Smooth muscle cell (in vitro differentiated cells): ENCODE results near the gene DGCR6L. TPM values are rescaled to one million over a fixed set of nuclear protein-coding genes. Genes with fewer than 3 reads are reported as not detected.

Experiments
- DNase-seq: peaks from one replicate; lab custom pipeline; 2025; ENCODE audit not compliant: unreplicated experiment; lab: John Stamatoyannopoulos, UW
- H2AFZ ChIP-seq: fragments of 200-600 bp; sonication (generic); 2 replicates; pipeline ENCODE4 v1.6.0; 2016; ENCODE audit warnings: antibody characterized with exemption, low read depth, mild to moderate bottlenecking
- H3F3A ChIP-seq: fragments of 200-600 bp; sonication (generic); 2 replicates; pipeline ENCODE4 v1.6.0; 2017; ENCODE audit warnings: antibody characterized with exemption, low read depth
- H3K27ac ChIP-seq: fragments of 200-600 bp; sonication (generic); 2 replicates; pipeline ENCODE4 v1.5.1; 2016; ENCODE audit warnings: low read depth, mild to moderate bottlenecking
- H3K27me3 ChIP-seq: fragments of 200-600 bp; sonication (generic); 2 replicates; pipeline ENCODE4 v1.6.1; 2016; ENCODE audit warnings: low read depth, mild to moderate bottlenecking
- H3K36me3 ChIP-seq: fragments of 200-600 bp; sonication (generic); 2 replicates; pipeline ENCODE4 v1.5.1; 2016; ENCODE audit warnings: low read depth
- H3K4me1 ChIP-seq: fragments of 200-600 bp; sonication (generic); 2 replicates; pipeline ENCODE4 v1.5.1; 2016; ENCODE audit warnings: low read depth
- H3K4me2 ChIP-seq: fragments of 200-600 bp; sonication (generic); 2 replicates; pipeline ENCODE4 v1.6.0; 2016; ENCODE audit warnings: mild to moderate bottlenecking
- H3K4me3 ChIP-seq: fragments of 200-600 bp; sonication (generic); 2 replicates; pipeline ENCODE4 v1.5.1; 2016; ENCODE audit warnings: mild to moderate bottlenecking
- H3K79me2 ChIP-seq: fragments of 200-600 bp; sonication (generic); 2 replicates; pipeline ENCODE4 v1.6.0; 2016; ENCODE audit warnings: low read depth, mild to moderate bottlenecking
- H3K9ac ChIP-seq: fragments of 200-600 bp; sonication (generic); 2 replicates; pipeline ENCODE4 v1.6.0; 2016; ENCODE audit warnings: low read depth
- H3K9me3 ChIP-seq: fragments of 200-600 bp; sonication (generic); replicated peaks from 2 replicates; pipeline ENCODE4 v1.5.1; 2016; ENCODE audit warnings: low read depth
- H4K20me1 ChIP-seq: fragments of 200-600 bp; sonication (generic); 2 replicates; pipeline ENCODE4 v1.6.0; 2016; ENCODE audit warnings: low read depth
- CTCF ChIP-seq: fragments of 200-600 bp; sonication (generic); IDR thresholded peaks from 2 replicates; pipeline ENCODE4 v1.5.1; 2017; ENCODE audit warnings: borderline replicate concordance, mild to moderate bottlenecking, antibody characterized with exemption; ENCODE audit not compliant: insufficient read depth, poor library complexity, severe bottlenecking
- WGBS: methylation state at CpG from one replicate; pipeline ENCODE4 v1.1.7; 2016; ENCODE audit warnings: low lambda C conversion rate; 5-methylcytosine and 5-hydroxymethylcytosine counted together
- polyA plus RNA-seq: library from polyadenylated mRNA; unstranded; fragments of >200 nt; fragmentation: Nextera tagmentation; extraction: Ambion mirVana; gene quantifications from 2 replicates; pipeline ENCODE4 v1.2.1, GENCODE V29; 2016
- total RNA-seq: library from RNA; depleted of rRNA; stranded (reverse); fragments of >200 nt; gene quantifications from 2 replicates; pipeline ENCODE4 v1.2.3, GENCODE V29; 2014

The DGCR6L gene
- total and polyA plus RNA-seq, 2 experiments from 2014 or later, result 30.3 to 77.6 TPM

GRCh38 chr22:20302438-20303228, 17.2 kb downstream of the DGCR6L start:
- H2AFZ ChIP-seq, result no peak overlapping the region
- no peaks in the 10 kb centered on the region for H3K79me2 ChIP-seq
- H3K4me1 ChIP-seq, result no peaks in the 10 kb centered on the region
- no peak for TF ChIP-seq CTCF
- WGBS, result 79% methylated on average over 13 of the region's 13 CpGs
- no peaks in the 10 kb centered on the region for H3K36me3 ChIP-seq
- no peaks in the 10 kb centered on the region for H4K20me1 ChIP-seq
- no peak overlapping the region for H3K4me3 ChIP-seq
- DNase-seq, result no peak
- no peaks in the 10 kb centered on the region for H3K9me3 ChIP-seq
- no peaks in the 10 kb centered on the region for H3F3A ChIP-seq
- no peak overlapping the region for H3K27ac ChIP-seq
- no peak overlapping the region for H3K4me2 ChIP-seq
- H3K9ac ChIP-seq, result no peak overlapping the region
- peaks cover 20% of the 10 kb centered on the region for H3K27me3 ChIP-seq

GRCh38 chr22:20299746-20300136, 20.1 kb downstream of the DGCR6L start:
- Histone ChIP-seq H3K4me1 (no peaks in the 10 kb centered on the region), H3F3A (no peaks in the 10 kb centered on the region), H3K79me2 (no peaks in the 10 kb centered on the region), H3K9ac (no peak overlapping the region), H3K27me3 (peaks cover 23% of the 10 kb centered on the region), H3K36me3 (no peaks in the 10 kb centered on the region), H3K4me2 (peak overlapping the region; percentile 95), H4K20me1 (no peaks in the 10 kb centered on the region), H3K27ac (no peak overlapping the region), H3K9me3 (no peaks in the 10 kb centered on the region), H3K4me3 (peak overlapping the region; percentile 55), H2AFZ (no peak overlapping the region)
- no peak for TF ChIP-seq CTCF
- DNase-seq, result no peak
- 3% methylated on average over 45 of the region's 52 CpGs for WGBS

- H3K27ac ChIP-seq, result no peak overlapping the region
- peak overlapping the region; percentile 55 for H3K4me3 ChIP-seq
- no peaks in the 10 kb centered on the region for H3K9me3 ChIP-seq
- WGBS, result 4% methylated on average over 39 of the region's 90 CpGs
- peak overlapping the region; percentile 73 for H2AFZ ChIP-seq
- H3K36me3 ChIP-seq, result no peaks in the 10 kb centered on the region
- DNase-seq, result peak; percentile 58
- no peak for TF ChIP-seq CTCF
- no peaks in the 10 kb centered on the region for H3F3A ChIP-seq
- no peaks in the 10 kb centered on the region for H3K4me1 ChIP-seq
- no peaks in the 10 kb centered on the region for H4K20me1 ChIP-seq
- no peaks in the 10 kb centered on the region for H3K79me2 ChIP-seq
- H3K27me3 ChIP-seq, result peaks cover 23% of the 10 kb centered on the region
- H3K9ac ChIP-seq, result no peak overlapping the region
- H3K4me2 ChIP-seq, result peak overlapping the region; percentile 95
These were observed 20.8 kb downstream of the DGCR6L start for GRCh38 chr22:20298803-20299745.
